ES-I3 (cell line): ENCODE data around the gene POU2F2.
"Not testable (repeated sequence)": the region's sequence is repeated elsewhere in the genome, so short reads cannot be mapped to it uniquely, and the experiment has no call there.

ENCODE experiments used
- H3K36me3 ChIP-seq: 2 replicates; pipeline ENCODE4 v1.6.1; 2013; ENCODE audit warnings: mild to moderate bottlenecking, low read length, control low read depth, moderate library complexity; ENCODE audit not compliant: insufficient read depth
- H3K4me1 ChIP-seq: 2 replicates; pipeline ENCODE4 v1.6.1; 2013; ENCODE audit warnings: mild to moderate bottlenecking, control low read depth, low read length; ENCODE audit not compliant: insufficient read depth
- H3K9ac ChIP-seq: 2 replicates; pipeline ENCODE4 v1.6.1; 2013; ENCODE audit warnings: low read depth, mild to moderate bottlenecking, low read length, moderate library complexity
- H3K9me3 ChIP-seq: 2 replicates; pipeline ENCODE4 v1.6.1; 2013; ENCODE audit warnings: mild to moderate bottlenecking, low read length, moderate library complexity; ENCODE audit not compliant: control insufficient read depth, insufficient read depth

Gene POU2F2

DNA sequence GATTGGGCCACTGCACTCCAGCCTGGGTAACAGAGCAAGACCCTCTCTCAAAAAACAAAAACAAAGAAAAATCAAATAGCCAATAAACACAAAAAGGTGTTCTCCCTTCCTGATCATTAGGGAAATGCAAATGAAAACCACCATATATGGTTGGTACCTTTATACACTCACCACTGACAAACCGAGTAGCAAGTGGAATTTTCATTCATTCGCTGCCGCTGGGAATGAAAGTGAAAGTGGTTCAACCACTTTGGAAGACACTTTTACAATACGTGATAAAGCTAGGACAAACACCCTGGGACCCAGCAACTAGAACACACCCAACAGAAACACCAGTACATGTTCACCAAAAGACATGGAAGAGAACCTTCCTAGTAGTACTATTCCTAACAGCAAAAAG is 83.3 kb downstream of the POU2F2 start:
- Histone ChIP-seq H3K36me3 (no peaks in the 10 kb centered on the region; the same call in none of the 2 replicates), H3K9ac (no peak overlapping the region), H3K9me3 (no peaks in the 10 kb centered on the region), H3K4me1 (no peaks in the 10 kb centered on the region)

DNA sequence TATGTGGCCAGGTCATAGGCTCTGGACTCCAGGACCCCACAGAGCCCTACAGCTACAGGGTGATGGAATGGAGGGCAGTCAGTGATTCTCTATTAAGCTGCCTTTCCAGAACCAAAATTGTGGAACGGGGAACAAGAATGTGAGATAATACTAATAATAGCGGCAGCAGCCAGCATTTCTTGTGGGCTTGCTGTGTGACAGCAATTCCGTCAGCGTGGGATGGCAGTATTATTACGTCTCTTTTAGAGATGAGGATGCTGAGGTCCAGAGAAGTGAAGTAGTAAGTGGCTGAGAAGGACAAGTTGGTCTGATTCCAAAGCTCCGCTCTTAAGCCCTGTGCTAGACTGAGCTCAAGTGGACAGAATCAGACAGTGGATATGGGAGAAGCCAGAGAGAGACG is 86.7 kb downstream of the POU2F2 start:
- no peak overlapping the region for H3K9ac ChIP-seq
- no peaks in the 10 kb centered on the region; the same call in 1 of the 2 replicates for H3K36me3 ChIP-seq
- no peaks in the 10 kb centered on the region for H3K4me1 ChIP-seq
- no peaks in the 10 kb centered on the region for H3K9me3 ChIP-seq

GRCh38 chr19:42042455-42043170 is 89.6 kb downstream of the POU2F2 start:
- Histone ChIP-seq H3K9me3 (no peaks in the 10 kb centered on the region), H3K9ac (no peak overlapping the region), H3K36me3 (peaks cover 4% of the 10 kb centered on the region), H3K4me1 (no peaks in the 10 kb centered on the region)

- not testable (repeated sequence) for H3K4me1 ChIP-seq, H3K36me3 ChIP-seq, H3K9me3 ChIP-seq
These were observed 91.8 kb downstream of the POU2F2 start for GRCh38 chr19:42040491-42040890.

DNA sequence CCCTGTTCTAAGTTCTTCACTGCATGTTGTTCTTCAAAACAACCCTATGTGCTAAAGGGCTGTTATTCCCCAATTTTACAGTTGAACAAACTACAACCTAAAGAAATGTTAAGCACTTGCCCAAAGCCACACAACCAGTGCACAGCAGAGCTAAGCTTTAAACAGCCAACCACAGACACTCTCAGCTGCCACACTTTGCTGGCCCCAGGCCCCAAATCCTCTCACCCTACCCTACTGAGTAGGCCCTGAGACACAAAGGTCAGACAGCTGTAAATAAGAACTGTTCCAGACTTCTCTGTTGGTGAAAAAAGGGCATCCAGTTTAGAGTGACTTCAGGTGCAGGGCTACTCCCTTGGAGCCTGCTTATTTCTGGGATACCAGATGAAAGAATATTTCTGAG is 92.2 kb downstream of the POU2F2 start:
- H3K36me3 ChIP-seq: peaks cover 4% of the 10 kb centered on the region; the same call in 1 of the 2 replicates
- H3K9me3 ChIP-seq: no peaks in the 10 kb centered on the region
- H3K4me1 ChIP-seq: no peaks in the 10 kb centered on the region
- H3K9ac ChIP-seq: no peak overlapping the region

More at GRCh38 chr19:42040491-42040890, 91.8 kb downstream of the POU2F2 start:
- H3K9ac ChIP-seq: not testable (repeated sequence)

DNA sequence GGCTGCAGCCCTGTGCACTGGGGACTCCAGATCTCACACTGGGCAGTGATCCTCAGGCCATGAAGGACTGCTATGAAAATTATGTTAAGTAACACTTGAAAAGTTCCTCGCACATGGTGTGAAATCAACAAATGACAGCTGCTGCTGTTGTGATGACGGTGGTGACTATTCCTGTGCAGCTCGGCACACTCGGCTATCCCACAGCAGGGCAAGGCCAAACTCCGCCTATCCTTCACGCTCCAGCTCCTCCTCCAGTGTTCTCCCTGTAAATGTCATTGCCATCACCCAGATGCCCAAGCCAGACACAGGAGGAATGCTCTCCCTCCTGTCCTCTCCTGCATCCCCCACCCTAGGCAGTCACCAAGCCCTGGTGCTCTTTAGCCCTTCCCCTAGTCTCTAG is 93.6 kb downstream of the POU2F2 start:
- Histone ChIP-seq H3K9me3 (no peaks in the 10 kb centered on the region), H3K36me3 (peaks cover 4% of the 10 kb centered on the region; the same call in 1 of the 2 replicates), H3K4me1 (no peaks in the 10 kb centered on the region), H3K9ac (no peak overlapping the region)

DNA sequence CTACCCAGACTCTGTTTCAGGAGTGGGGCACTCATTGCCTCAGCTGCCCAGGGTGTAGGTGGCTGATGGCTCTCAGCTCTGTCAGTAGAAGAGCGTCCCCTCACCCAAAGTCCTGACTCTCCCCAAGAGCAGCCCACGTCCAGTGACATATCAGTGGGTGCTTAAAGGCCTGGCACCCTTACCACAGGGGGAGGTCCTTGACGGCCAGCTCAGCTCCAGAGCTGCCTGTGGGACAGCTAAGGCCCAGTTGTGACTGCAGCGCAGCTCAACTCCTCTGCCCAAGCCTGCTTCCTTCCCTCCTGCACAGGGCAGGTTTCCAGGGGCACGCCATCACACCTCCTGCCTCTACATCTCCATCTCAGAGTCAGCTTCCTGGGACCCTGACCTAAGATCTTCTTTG is 94.6 kb downstream of the POU2F2 start:
- Histone ChIP-seq H3K36me3 (peaks cover 4% of the 10 kb centered on the region; the same call in 1 of the 2 replicates), H3K4me1 (0 out of 2 replicates have a peak, but pooled peaks cover 2% of the 10 kb centered on the region), H3K9me3 (no peaks in the 10 kb centered on the region), H3K9ac (no peak overlapping the region)
